K562 (cell line): ENCODE data around the gene HK1. TPM values are rescaled to one million over a fixed set of nuclear protein-coding genes. Genes with fewer than 3 reads are reported as not detected.
A peak's percentile ranks its signal among the peaks of the same experiment; 100 is the strongest.

ENCODE experiments used
- ATAC-seq: fragments of 200-7000 bp; cut with Tn5 transposase; 3 replicates; pipeline ENCODE4 v1.9.1; 2020; ENCODE audit warnings: moderate library complexity
- BruUV-seq: library from RNA; stranded (reverse); fragments of 400-500 nt; replicated peaks from 2 replicates; lab custom pipeline; 2021; lab: Mats Ljungman, UMichigan
- CTCF ChIA-PET: fragments of 300-600 bp; formaldehyde crosslinking; extraction: SDS; loops from one replicate; lab custom pipeline; 2021; ENCODE audit warnings: low intra/inter-chr PET ratio; lab: Yijun Ruan, JAX
- POLR2A ChIA-PET: fragments of 300-600, 350-650 bp; sonication (Branson Sonifier 250); formaldehyde crosslinking; extraction: SDS; loops from one replicate; lab custom pipeline; 2021; ENCODE audit warnings: antibody characterized with exemption, inconsistent platforms; lab: Yijun Ruan, JAX
- DNase-seq, 4 experiments: peaks; one replicate each; pipeline versions ENCODE4 v3.0.0 to v3.0.0-alpha.2; 2011 to 2018; ENCODE audit warnings: low spot score in 3 of 4, mixed read lengths in 3 of 4; ENCODE audit errors: extremely low read depth in 1 of 4
- FAIRE-seq: peaks from 2 replicates; lab custom pipeline; 2011; peaks lifted over from hg19 to GRCh38; lab: Jason Lieb, UNC
- H2AFZ ChIP-seq: 2 replicates; pipeline ENCODE4 v1.6.0; 2011; ENCODE audit warnings: low read depth, low read length, control low read depth, inconsistent platforms
- H3K27ac ChIP-seq: fragments of 200-600 bp; 3 replicates; pipeline ENCODE4 v1.8.0; 2011; ENCODE audit warnings: low read depth, mild to moderate bottlenecking, control low read depth, inconsistent platforms, low read length, moderate library complexity, mixed read lengths; ENCODE audit errors: extremely low read depth
- H3K27me3 ChIP-seq, 2 experiments: fragments of 300-600 bp in 1 of 2; 2 replicates in 1 of 2; 3 replicates in 1 of 2; pipeline versions ENCODE4 v1.6.0 to v1.8.0; 2011; ENCODE audit warnings: inconsistent platforms in 2 of 2, low read length in 2 of 2, mild to moderate bottlenecking in 1 of 2, mixed read lengths in 1 of 2, moderate library complexity in 1 of 2; ENCODE audit not compliant: control insufficient read depth in 2 of 2, insufficient read depth in 2 of 2
- H3K36me3 ChIP-seq: fragments of 300-600 bp; 3 replicates; pipeline ENCODE4 v1.8.0; 2011; ENCODE audit warnings: mild to moderate bottlenecking, low read length, inconsistent platforms; ENCODE audit not compliant: control insufficient read depth, insufficient read depth
- H3K4me1 ChIP-seq, 2 experiments: fragments of 200-600 bp in 1 of 2; replicated peaks in 1 of 2; 2 replicates in 1 of 2; 3 replicates in 1 of 2; pipeline versions ENCODE4 v1.5.1 to v1.8.0; 2011; ENCODE audit warnings: inconsistent platforms in 2 of 2, low read length in 2 of 2, mild to moderate bottlenecking in 1 of 2, mixed read lengths in 1 of 2, moderate library complexity in 1 of 2; ENCODE audit not compliant: control insufficient read depth in 2 of 2, insufficient read depth in 2 of 2
- H3K4me2 ChIP-seq: 2 replicates; pipeline ENCODE4 v1.6.1; 2011; ENCODE audit warnings: low read length, control low read depth, inconsistent platforms, mixed read lengths; ENCODE audit not compliant: insufficient read depth
- H3K4me3 ChIP-seq: fragments of 200-600 bp; sonication (generic), shearing (Covaris generic); 2 replicates; pipeline ENCODE4 v1.5.1; 2016; ENCODE audit warnings: control low read depth, inconsistent platforms
- H3K79me2 ChIP-seq: fragments of 200-600 bp; 3 replicates; pipeline ENCODE4 v1.8.0; 2011; ENCODE audit warnings: low read length, inconsistent platforms; ENCODE audit not compliant: control insufficient read depth, insufficient read depth
- H3K9ac ChIP-seq, 2 experiments: 2 replicates each; pipeline versions ENCODE4 v1.6.0 to v1.6.1; 2011; ENCODE audit warnings: low read depth in 2 of 2, low read length in 2 of 2, control low read depth in 1 of 2, inconsistent platforms in 1 of 2, mild to moderate bottlenecking in 1 of 2, mixed read lengths in 1 of 2; ENCODE audit not compliant: insufficient read depth in 1 of 2
- H3K9me1 ChIP-seq: one replicate; pipeline ENCODE4 v1.6.0; 2011; ENCODE audit warnings: inconsistent platforms, mild to moderate bottlenecking, low read length, moderate library complexity; ENCODE audit not compliant: control insufficient read depth, insufficient read depth
- H3K9me3 ChIP-seq: replicated peaks from 2 replicates; pipeline ENCODE4 v1.5.1; 2011; ENCODE audit warnings: low read depth, low read length, inconsistent platforms; ENCODE audit not compliant: control insufficient read depth, insufficient read depth
- H4K20me1 ChIP-seq: replicated peaks from 2 replicates; pipeline ENCODE4 v1.6.1; 2011; ENCODE audit warnings: low read length, inconsistent platforms, mixed read lengths; ENCODE audit not compliant: control insufficient read depth, insufficient read depth
- BHLHE40 ChIP-seq: IDR thresholded peaks from 2 replicates; pipeline ENCODE4 v1.6.1; 2011; ENCODE audit warnings: low read length, improper control_type of control experiment
- BRCA1 ChIP-seq, 2 experiments: fragments of 450-650 bp in 1 of 2; sonication (generic) in 1 of 2; formaldehyde crosslinking in 1 of 2; IDR thresholded peaks; 2 replicates each; pipeline versions ENCODE4 v1.5.0 to v1.6.1; 2017 to 2020; ENCODE audit warnings: mild to moderate bottlenecking in 1 of 2, missing genetic modification reagents in 1 of 2
- BRF1 ChIP-seq: IDR thresholded peaks from 3 replicates; pipeline ENCODE4 v1.6.1; 2011; ENCODE audit warnings: borderline replicate concordance, mild to moderate bottlenecking; ENCODE audit not compliant: insufficient read length; ENCODE audit errors: extremely low read depth
- CCAR2 ChIP-seq: fragments of 200-400 bp; formaldehyde crosslinking; IDR thresholded peaks from 2 replicates; pipeline ENCODE4 v1.6.1; 2017; ENCODE audit warnings: mild to moderate bottlenecking, low read depth, low read length
- CCNT2 ChIP-seq: IDR thresholded peaks from 2 replicates; pipeline ENCODE4 v1.6.1; 2011; ENCODE audit warnings: borderline replicate concordance, low read depth, mild to moderate bottlenecking, moderate library complexity, mixed read lengths, low read length; ENCODE audit not compliant: insufficient read length; ENCODE audit errors: extremely low read depth
- ETS2 ChIP-seq: IDR thresholded peaks from 2 replicates; pipeline ENCODE4 v1.6.1; 2016; ENCODE audit warnings: borderline replicate concordance, missing genetic modification characterization, mild to moderate bottlenecking, moderate library complexity, missing compliant biosample characterization; ENCODE audit not compliant: poor library complexity, severe bottlenecking
- NONO ChIP-seq, 2 experiments: fragments of 200-400 bp in 1 of 2; fragments of 450-650 bp in 1 of 2; formaldehyde crosslinking in 1 of 2; IDR thresholded peaks; 2 replicates each; pipeline ENCODE4 v1.6.1; 2017; ENCODE audit warnings: low read depth in 2 of 2, mild to moderate bottlenecking in 2 of 2, moderate library complexity in 2 of 2, low read length in 1 of 2
- NR4A1 ChIP-seq, 2 experiments: fragments of 250-450 bp in 1 of 2; fragments of 450-650 bp in 1 of 2; sonication (Bioruptor Pico) in 1 of 2; IDR thresholded peaks; 2 replicates each; pipeline versions ENCODE4 v1.4.0 to v1.6.1; 2016 to 2020; ENCODE audit warnings: mild to moderate bottlenecking in 2 of 2, missing compliant biosample characterization in 1 of 2, missing genetic modification characterization in 1 of 2, moderate library complexity in 1 of 2
- PML ChIP-seq: IDR thresholded peaks from 2 replicates; pipeline ENCODE4 v1.6.1; 2012; ENCODE audit warnings: low read length, inconsistent platforms
- POLR2G ChIP-seq: fragments of 200-400 bp; formaldehyde crosslinking; IDR thresholded peaks from 2 replicates; pipeline ENCODE4 v1.6.1; 2017; ENCODE audit warnings: low read depth, mild to moderate bottlenecking, antibody characterized with exemption, low read length, moderate library complexity
- PTTG1 ChIP-seq: fragments of 450-650 bp; IDR thresholded peaks from 2 replicates; pipeline ENCODE4 v1.6.1; 2016; ENCODE audit warnings: low read depth, mild to moderate bottlenecking, missing genetic modification characterization, missing compliant biosample characterization
- STAG1 ChIP-seq: sonication (generic); formaldehyde crosslinking; IDR thresholded peaks from 2 replicates; pipeline ENCODE4 v1.5.0; 2020; ENCODE audit warnings: missing genetic modification reagents, borderline replicate concordance
- ZC3H11A ChIP-seq: IDR thresholded peaks from 2 replicates; pipeline ENCODE4 v1.6.1; 2012; ENCODE audit warnings: low read depth, low read length, improper control_type of control experiment
- ZNF644 ChIP-seq: fragments of 200-800 bp; sonication (Bioruptor generic); IDR thresholded peaks from 2 replicates; pipeline ENCODE4 v1.6.1; 2016; ENCODE audit warnings: low read depth, missing genetic modification characterization, missing compliant biosample characterization
- WGBS: fragments of 100-300 bp; shearing (Covaris generic); methylation state at CpG from one replicate; pipeline ENCODE4 v1.1.6; 2016; ENCODE audit warnings: low coverage, mixed read lengths; ENCODE audit not compliant: insufficient coverage; ENCODE audit errors: missing lambda C conversion rate; 5-methylcytosine and 5-hydroxymethylcytosine counted together
- in situ Hi-C: fragments of 300-500 bp; cut with MboI; formaldehyde crosslinking; loops from 4 replicates; pipeline ENCODE4 v1.15.0; 2018; ENCODE audit warnings: inconsistent platforms, mixed read lengths
- intact Hi-C: fragments of 100-400 bp; cut with micrococcal nuclease; formaldehyde crosslinking; loops from 2 replicates; pipeline ENCODE4 v1.14.2; 2022
- polyA plus RNA-seq, 8 experiments: library from polyadenylated mRNA; depleted of rRNA in 4 of 8; stranded (reverse) in 5 of 8; unstranded in 3 of 8; fragments of >200 nt; fragmentation: Nextera tagmentation in 2 of 8; fragmentation: Illumina TruSeq in 1 of 8; extraction: Ambion mirVana in 2 of 8; extraction: Trizol in 1 of 8; gene quantifications; 2 replicates each; pipeline versions ENCODE4 v1.2.1 to v1.2.3, GENCODE V29; 2011 to 2014; ENCODE audit warnings: inconsistent platforms in 1 of 8, missing spikeins in 1 of 8
- total RNA-seq, 7 experiments: library from RNA; depleted of rRNA in 6 of 7; stranded (reverse); fragments of >200 nt in 6 of 7; fragmentation: Illumina TruSeq in 2 of 7; extraction: Trizol in 2 of 7; gene quantifications; 2 replicates each; pipeline versions ENCODE4 v1.2.1 to v1.2.3, GENCODE V29; 2011 to 2021; ENCODE audit warnings: low replicate concordance in 1 of 7
- TF ChIP-seq, protein P1 (sequence below): fragments of 200-800 bp; sonication (Bioruptor generic); IDR thresholded peaks from 2 replicates; pipeline ENCODE4 v1.6.1; 2017; ENCODE audit warnings: missing genetic modification characterization, missing compliant biosample characterization
- TF ChIP-seq, protein P2 (sequence below): IDR thresholded peaks from 2 replicates; pipeline ENCODE4 v1.6.1; 2016; ENCODE audit warnings: missing genetic modification characterization, missing compliant biosample characterization

Gene HK1
- total and polyA plus RNA-seq, 9 of the 15 experiments (the other 6 are each of a cell fraction or from before 2014, with no cell fraction given): 29.2 to 444 (median 193) TPM

DNA sequence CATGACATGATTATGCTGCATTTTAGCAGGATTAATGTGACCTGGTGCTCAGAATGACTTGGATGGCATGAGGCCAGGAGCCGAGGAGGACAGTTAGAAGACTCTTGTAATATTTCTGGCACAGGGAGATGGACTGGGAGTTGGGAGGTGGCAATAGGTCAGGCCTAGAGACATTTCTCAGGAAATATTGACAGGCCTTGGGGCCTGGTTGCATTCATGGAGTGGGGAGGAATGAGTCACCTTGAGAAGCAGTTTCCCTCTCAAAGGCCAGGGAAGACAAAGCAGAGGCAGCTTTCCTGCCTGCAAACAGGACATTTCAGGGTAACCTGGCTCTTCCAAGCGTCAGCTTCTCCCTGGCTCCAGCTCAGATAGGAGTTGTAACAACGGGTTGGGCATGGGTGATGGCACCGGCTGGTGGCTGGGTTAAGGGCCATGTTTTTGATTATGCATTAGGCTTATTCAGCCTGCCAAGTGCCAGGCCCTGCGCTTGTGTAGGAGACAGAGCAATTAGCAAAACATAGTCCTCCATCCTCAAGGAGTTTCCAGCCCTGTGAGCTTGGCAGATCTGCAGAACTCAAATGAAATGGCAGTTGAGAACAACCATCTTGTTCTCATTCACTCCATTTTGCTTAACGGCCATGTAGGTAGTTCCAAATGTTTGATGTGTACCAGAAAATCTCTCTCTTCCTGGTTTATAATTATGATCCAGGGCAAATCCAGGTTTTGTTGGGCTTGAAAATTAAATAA lies 38.2 kb downstream of the HK1 start:
- intact Hi-C loops (loop anchor here (2.0 to 5.0 kb wide), 2 partner anchors 80 to 1429 kb away; no protein-coding TSS in a partner anchor), in situ Hi-C loops (no loop called here)
- peak overlapping the region; percentile 93 to 95 for H3K9ac ChIP-seq
- peaks cover 21% of the 10 kb centered on the region; the same call in 2 of the 3 replicates for H3K36me3 ChIP-seq
- peaks cover 64 to 80% of the 10 kb centered on the region in 2 experiments for H3K4me1 ChIP-seq
- POLR2A ChIA-PET: interaction anchor here (0.6 to 8.8 kb wide), 21 partner anchors 10 to 94 kb away, joined by 3 to 92 read pairs (median 4); no protein-coding TSS in a partner anchor
- FAIRE-seq: peak; percentile 58
- WGBS: 0% methylated on average over 6 of the region's 6 CpGs
- H3K9me3 ChIP-seq: no peaks in the 10 kb centered on the region
- H3K4me2 ChIP-seq: peak overlapping the region; percentile 100
- H2AFZ ChIP-seq: peak overlapping the region; percentile 73; the same call in 1 of the 2 replicates
- H4K20me1 ChIP-seq: peaks cover 36% of the 10 kb centered on the region
- H3K27ac ChIP-seq: peak overlapping the region; percentile 99
- TSS peak; percentile 95 for BruUV-seq
- peaks cover 3% of the 10 kb centered on the region for H3K9me1 ChIP-seq
- no peak for ATAC-seq
- H3K27me3 ChIP-seq: no peaks in the 10 kb centered on the region; a peak in 1 of 5 replicates
- CTCF ChIA-PET: no interaction called here
- H3K4me3 ChIP-seq: peak overlapping the region; percentile 61
- H3K79me2 ChIP-seq: peaks cover 65% of the 10 kb centered on the region
- no peak for DNase-seq
- TF ChIP-seq NR4A1 (CRISPR knock-in tag; IDR thresholded peaks at IDR 0.05) (no peak), NR4A1 (tag; IDR thresholded peaks at IDR 0.05) (no peak), STAG1 (CRISPR knock-in tag) (no peak), PTTG1 (peak; percentile 36; the same call in 1 of the 2 replicates), BRF1 (no peak), POLR2G (no peak), ZNF644 (tag) (no peak), BRCA1 (IDR thresholded peaks at IDR 0.05) (no peak), BRCA1 (CRISPR knock-in tag; IDR thresholded peaks at IDR 0.05) (no peak), CCAR2 (no peak), ZC3H11A (no peak), CCNT2 (no peak), PML (no peak), NONO (IDR thresholded peaks at IDR 0.05; ENCODE audit: low read depth in 2 of 2, low read length in 1 of 2) (no peak), ETS2 (no peak), BHLHE40 (no peak)
- TF ChIP-seq, protein P1, sequence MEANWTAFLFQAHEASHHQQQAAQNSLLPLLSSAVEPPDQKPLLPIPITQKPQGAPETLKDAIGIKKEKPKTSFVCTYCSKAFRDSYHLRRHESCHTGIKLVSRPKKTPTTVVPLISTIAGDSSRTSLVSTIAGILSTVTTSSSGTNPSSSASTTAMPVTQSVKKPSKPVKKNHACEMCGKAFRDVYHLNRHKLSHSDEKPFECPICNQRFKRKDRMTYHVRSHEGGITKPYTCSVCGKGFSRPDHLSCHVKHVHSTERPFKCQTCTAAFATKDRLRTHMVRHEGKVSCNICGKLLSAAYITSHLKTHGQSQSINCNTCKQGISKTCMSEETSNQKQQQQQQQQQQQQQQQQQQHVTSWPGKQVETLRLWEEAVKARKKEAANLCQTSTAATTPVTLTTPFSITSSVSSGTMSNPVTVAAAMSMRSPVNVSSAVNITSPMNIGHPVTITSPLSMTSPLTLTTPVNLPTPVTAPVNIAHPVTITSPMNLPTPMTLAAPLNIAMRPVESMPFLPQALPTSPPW: no peak
- TF ChIP-seq, protein P2, sequence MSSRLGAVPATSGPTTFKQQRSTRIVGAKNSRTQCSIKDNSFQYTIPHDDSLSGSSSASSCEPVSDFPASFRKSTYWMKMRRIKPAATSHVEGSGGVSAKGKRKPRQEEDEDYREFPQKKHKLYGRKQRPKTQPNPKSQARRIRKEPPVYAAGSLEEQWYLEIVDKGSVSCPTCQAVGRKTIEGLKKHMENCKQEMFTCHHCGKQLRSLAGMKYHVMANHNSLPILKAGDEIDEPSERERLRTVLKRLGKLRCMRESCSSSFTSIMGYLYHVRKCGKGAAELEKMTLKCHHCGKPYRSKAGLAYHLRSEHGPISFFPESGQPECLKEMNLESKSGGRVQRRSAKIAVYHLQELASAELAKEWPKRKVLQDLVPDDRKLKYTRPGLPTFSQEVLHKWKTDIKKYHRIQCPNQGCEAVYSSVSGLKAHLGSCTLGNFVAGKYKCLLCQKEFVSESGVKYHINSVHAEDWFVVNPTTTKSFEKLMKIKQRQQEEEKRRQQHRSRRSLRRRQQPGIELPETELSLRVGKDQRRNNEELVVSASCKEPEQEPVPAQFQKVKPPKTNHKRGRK: no peak
